NOMO-1 treated with dmso at 0.1 percent for 144 hours (cell line): Measurements from ENCODE around the gene RNF182.
"Not testable (repeated sequence)": the region's sequence is repeated elsewhere in the genome, so short reads cannot be mapped to it uniquely, and the experiment has no call there.

Experiments
- DNase-seq: peaks from one replicate; lab custom pipeline; 2025; ENCODE audit not compliant: unreplicated experiment; lab: John Stamatoyannopoulos, UW

Gene RNF182

GRCh38 chr6:13916230-13916944 lies 8.4 kb upstream of the RNF182 start:
- DNase-seq, result no peak

DNA sequence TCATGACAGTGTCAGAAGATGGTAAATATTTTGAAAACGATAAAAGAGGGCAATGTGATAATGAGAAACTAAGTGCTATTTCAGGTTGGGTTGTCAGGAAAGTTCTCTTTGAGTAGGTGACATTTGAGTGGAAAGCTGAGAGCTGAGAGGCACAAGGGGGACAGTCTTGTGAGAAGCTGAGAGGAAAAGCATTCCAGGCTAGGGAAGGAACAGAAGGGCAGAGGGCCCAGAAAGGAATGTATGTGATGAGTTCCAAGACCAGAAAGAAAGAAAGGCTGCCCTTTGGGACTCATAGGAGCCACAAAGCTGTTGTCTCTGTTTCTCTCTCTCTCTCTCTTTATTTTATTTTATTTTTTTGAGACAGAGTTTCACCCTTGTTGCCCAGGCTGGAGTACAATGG lies 7.6 kb upstream of the RNF182 start:
- no peak for DNase-seq

GRCh38 chr6:13918686-13919250 lies 6.0 kb upstream of the RNF182 start:
- no peak for DNase-seq

DNA sequence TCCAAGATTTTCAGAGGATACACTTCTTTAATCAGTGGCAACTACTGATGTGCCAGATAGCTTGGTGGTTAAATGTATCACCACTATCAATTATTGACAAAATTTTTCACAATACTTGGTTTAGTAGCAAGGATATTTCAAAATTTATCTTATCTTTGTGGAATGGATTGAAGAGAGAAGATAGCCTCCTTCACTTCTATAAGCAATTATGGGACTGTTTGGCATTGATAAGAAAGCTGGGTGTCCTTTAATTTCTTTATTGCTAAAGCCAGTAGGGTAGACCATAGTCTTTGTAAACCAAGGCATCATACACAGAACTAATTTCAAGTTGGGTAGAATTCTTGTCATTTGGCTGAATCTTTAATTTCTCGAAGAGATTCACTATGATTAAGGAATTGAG lies 4.9 kb upstream of the RNF182 start:
- no peak for DNase-seq

- no peak for DNase-seq
Observed at GRCh38 chr6:13920552-13920951, 4.2 kb upstream of the RNF182 start.

DNA sequence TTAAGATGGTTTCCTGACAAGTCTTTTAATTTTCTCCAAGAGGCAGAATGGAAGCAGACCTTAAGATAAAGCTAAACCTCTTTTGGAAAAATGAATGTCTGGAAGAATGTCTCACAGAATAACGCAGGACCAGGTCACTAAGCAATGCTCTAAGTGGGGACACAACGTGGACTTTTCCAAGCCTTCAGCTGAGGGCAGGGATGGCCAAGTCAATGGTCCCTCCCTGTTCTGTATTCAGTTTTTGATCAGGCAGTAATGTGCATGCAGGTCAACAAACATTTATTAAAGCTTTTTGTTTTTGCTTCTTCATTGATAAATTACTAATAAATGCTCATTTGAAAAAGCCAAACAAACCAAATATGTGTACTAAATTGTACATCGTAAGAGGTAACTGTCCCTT lies 2.0 kb upstream of the RNF182 start:
- no peak for DNase-seq

GRCh38 chr6:13923527-13924145 lies 1.1 kb upstream of the RNF182 start:
- no peak for DNase-seq

DNA sequence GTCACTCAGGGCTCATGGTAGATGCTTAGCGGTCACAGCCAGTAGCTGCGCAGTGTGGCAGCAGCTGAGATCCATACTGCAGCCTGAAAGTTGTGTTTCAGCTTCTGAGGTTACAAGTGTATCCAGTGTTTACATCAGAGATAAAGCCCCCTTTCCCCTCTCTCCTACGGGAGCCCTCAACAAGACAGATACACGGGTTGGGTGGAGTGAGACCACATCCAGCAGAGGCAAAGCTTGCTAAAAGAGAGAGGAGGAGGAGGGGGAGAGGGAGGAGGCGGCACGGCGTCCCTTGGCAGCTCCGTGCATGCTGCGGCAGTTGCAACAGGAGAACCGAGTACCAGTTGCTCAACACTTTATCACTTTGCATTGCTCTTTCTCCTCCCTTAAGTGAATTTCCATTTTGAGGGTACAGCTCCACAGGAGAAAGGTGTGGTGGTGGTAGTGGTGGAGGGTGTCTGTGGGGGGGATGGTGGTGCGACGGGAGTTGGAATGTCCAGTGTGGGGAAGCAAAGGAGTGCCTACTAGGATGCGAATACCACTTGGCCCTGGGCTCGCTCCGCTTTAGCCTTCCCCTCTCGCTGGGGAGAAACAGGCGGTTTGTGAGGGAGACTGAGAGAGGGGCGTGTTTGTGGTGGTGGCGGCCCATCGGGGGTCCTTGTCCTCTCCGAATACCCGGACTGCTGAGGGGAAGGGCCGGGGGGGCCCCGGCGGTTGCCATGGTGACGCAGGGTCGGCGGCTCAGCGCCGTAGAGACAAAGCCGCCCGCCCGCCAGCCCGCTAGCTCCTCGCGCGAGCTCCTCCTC lies 405 bp upstream of the RNF182 start:
- DNase-seq, result no peak

GRCh38 chr6:13926378-13926777 lies 1.6 kb downstream of the RNF182 start:
- no peak for DNase-seq

GRCh38 chr6:13927203-13927602 lies 2.5 kb downstream of the RNF182 start:
- DNase-seq, result no peak

GRCh38 chr6:13929196-13929595 lies 4.4 kb downstream of the RNF182 start:
- no peak for DNase-seq

GRCh38 chr6:13931797-13932402 lies 7.1 kb downstream of the RNF182 start:
- DNase-seq, result no peak

DNA sequence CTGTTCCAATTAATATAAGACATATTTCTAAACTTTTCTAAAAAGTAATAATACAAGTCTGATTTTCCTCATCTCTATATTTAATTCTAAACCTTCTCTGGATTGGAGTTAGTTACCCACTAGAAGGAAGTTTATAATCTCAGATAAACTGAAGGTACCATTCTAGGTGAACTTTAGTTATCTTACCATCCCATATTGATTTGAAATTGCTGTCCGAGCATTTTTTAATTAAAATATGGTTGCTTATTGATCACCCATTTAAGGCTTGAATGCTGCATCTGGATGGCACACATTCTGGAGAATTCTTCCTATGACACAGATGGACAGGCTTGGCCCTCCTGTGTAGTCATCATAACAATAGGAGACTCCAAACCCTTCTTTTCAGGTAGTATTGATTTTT lies 8.0 kb downstream of the RNF182 start:
- DNase-seq, result no peak

GRCh38 chr6:13934721-13935120 lies 10.0 kb downstream of the RNF182 start:
- no peak for DNase-seq

DNA sequence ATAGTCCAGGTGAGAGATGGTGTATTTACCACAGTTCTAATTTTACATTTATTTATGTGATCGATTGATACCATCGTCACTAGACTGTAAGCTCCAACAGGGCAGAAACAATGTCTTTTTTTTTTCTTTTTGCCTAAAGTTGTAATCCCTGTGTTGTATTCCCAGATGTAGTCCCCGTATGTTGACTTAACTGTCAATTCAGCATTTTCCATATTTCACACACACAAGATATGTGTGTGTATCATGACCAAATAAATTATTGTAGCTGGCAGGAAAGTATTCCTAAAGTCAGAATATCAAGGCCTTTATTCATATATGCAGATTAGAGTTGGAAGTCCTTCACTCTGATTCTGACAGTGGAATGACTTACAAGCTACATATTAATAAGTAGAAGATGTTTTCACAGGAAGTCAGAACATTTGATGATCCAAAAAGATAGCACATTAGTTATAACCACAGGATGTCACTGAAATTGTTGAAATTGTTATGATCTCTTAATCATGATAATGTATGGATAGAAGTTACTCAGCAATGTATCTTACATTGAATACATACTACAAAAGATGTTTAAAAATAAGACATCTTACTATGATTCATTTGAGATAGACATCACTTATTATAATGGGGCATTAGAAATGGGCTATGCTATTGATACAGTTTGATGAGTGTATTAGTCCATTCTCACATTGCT lies 10.6 kb downstream of the RNF182 start:
- no peak for DNase-seq

- DNase-seq, result not testable (repeated sequence)
Observed at GRCh38 chr6:13935881-13936261, 11.1 kb downstream of the RNF182 start.

DNA sequence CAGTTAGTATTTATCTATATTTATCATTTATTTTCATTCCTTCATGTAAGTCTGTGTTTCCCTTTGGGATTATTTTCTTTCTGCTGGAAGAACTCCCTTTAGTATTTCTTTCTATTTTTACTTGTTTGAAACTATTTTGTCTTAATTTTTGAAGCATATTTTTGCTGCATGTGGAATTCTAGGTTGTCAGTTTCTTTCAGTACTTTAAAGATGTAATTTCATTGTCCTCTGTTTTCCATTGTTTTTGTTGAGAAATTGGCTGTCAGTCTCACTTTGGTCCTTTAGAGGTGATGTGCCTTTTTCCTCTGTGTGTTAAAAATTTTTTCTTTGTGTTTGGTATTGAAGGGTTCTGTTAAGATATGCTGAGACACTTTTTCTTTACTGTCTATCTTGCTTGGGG lies 17.1 kb downstream of the RNF182 start:
- no peak for DNase-seq

DNA sequence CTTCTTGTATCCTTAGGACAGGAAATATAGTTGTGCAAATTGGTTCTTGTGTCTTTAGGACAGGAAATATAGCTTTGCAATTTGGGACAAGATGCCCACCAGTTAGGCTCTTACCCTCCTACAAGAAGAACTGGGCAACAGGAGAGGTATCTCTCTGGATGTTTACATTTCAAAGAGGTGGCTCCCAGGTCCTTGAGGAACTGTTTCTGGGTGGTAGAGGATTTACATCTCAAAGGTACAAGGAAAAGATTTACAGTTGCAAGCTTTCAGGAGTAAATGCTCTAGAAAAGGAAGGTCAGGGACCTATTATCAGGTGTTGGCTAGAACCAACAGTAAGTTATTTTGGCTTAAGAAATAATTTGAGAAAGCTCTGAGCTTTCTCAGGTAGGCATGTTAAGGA lies 19.2 kb downstream of the RNF182 start:
- DNase-seq, result no peak

DNA sequence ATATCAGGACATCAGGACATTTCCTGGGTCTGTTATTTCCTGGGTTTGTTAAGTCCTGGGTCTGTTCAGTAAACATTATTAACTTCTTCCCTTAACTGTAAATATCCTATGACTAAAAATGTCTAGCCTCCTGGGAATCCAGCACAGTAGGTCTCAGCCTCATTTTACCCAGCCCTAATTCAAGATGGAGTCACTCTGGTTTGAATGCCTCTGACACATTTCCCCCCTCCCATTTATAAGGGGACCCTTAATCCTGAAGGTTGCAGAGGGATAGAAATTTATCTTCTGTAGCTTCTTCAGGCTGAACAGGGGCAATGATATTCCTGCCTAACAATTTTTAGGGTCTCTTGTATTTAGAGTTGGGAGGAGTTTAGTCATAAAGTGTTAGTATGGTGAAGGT lies 21.8 kb downstream of the RNF182 start:
- DNase-seq, result no peak

DNA sequence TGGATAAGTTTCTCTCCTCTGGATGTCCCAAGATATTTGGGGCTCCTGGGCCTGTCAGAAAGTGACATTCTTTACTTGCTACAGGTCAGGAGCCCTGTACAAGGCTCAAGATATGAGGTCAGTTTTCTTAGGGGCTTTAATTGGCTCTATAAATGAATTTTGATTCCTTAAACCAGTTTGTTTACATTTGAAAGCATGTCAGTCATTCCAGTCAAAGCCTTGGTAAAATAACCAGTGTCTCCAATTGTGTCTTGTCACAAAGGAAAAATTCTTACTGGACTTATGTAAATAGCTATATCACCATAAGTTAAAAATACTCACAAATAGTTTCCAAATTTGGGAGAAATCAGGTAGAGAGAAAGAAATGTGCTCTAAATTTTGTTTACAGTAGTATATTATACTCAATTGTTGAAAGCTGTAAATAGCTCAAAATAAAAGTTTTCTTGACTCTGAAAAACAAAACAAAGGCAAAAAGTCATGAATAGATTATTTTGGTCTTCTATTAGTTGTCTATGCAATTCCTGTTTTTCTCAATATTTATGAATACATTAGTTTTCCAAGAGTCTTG lies 22.9 kb downstream of the RNF182 start:
- DNase-seq, result no peak

DNA sequence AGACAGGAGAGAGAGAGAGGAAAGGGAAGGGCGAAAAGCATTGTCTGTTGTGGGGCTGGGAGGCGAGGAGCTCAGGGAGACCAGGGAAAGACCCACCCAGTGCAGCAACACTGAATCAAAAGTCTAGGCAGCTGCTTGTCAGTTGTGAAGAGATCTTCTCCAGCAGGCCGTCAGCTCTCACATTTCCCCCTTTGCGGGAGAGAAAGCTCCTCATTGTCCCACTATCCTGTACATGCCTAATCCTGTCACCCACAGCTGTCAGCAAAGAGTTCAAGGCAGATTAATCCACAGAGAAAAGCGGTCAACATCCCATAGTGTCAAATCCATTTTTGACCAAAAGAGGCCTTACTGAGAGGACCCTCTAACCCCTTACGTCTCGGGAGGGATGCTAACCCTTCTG lies 27.3 kb downstream of the RNF182 start:
- no peak for DNase-seq
